ENCODE results near the gene TNNC2. TPM values are rescaled to one million over a fixed set of nuclear protein-coding genes. Genes with fewer than 3 reads are reported as not detected.
A peak's percentile ranks its signal among the peaks of the same experiment; 100 is the strongest.

TNNC2 gene
- total RNA-seq, 1 donor from 2014 or later = 0.52 TPM

DNA sequence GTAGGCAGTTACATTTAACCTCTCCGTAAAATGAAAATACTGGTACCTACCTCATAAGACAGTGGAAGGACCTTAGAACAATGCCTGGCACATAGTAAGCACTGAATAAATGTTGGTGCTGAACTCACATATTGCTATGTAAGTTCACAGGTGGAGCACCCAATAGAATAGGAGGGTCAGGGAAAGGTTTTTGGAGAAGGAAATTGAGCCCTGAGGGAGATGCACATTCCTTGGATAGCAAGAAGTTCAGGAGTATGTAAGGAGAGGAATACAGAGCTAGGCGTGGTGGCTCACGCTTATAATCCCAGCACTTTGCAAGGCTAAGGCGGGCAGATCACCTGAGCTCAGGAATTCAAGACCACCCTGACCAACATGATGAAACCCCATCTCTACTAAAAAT is 7.6 kb downstream of the TNNC2 start:
- Mint-ChIP-seq H3K4me3 (ENCODE audit: unreplicated experiment) (no peak overlapping the region), H3K4me1 (ENCODE audit: low read depth) (peaks cover 33% of the 10 kb centered on the region), H3K27me3 (ENCODE audit: low read depth) (peaks cover 4% of the 10 kb centered on the region), H3K9me3 (ENCODE audit: low read depth) (no peaks in the 10 kb centered on the region), H3K27ac (ENCODE audit: unreplicated experiment) (no peak overlapping the region), H3K36me3 (ENCODE audit: low read depth) (no peaks in the 10 kb centered on the region)
- no peak for DNase-seq (ENCODE audit: low spot score)
- TF ChIP-seq, protein P1, sequence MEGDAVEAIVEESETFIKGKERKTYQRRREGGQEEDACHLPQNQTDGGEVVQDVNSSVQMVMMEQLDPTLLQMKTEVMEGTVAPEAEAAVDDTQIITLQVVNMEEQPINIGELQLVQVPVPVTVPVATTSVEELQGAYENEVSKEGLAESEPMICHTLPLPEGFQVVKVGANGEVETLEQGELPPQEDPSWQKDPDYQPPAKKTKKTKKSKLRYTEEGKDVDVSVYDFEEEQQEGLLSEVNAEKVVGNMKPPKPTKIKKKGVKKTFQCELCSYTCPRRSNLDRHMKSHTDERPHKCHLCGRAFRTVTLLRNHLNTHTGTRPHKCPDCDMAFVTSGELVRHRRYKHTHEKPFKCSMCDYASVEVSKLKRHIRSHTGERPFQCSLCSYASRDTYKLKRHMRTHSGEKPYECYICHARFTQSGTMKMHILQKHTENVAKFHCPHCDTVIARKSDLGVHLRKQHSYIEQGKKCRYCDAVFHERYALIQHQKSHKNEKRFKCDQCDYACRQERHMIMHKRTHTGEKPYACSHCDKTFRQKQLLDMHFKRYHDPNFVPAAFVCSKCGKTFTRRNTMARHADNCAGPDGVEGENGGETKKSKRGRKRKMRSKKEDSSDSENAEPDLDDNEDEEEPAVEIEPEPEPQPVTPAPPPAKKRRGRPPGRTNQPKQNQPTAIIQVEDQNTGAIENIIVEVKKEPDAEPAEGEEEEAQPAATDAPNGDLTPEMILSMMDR (IDR thresholded peaks at IDR 0.05) = no peak

DNA sequence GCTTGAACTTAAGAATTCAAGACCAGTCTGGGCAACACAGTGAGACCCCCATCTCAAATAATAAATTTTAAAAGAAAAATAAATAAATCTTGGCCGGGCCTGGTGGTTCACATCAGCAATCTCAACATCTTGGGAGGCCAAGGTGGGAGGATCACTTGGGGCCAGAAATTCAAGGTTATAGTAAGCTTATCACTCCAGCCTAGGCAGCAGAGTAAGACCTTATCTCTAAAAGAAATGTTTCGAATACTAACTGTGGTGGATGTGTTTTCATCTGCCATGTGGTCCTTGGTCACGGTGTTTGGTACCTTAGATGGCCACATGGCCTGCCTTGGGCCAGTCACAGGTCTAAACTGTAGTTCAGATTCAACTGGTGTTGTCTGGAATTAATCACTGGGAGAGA is 8.9 kb downstream of the TNNC2 start:
- Mint-ChIP-seq H3K4me3 (ENCODE audit: unreplicated experiment) (no peak overlapping the region), H3K36me3 (ENCODE audit: low read depth) (no peaks in the 10 kb centered on the region), H3K9me3 (ENCODE audit: low read depth) (no peaks in the 10 kb centered on the region), H3K27ac (ENCODE audit: unreplicated experiment) (peak overlapping the region; percentile 34), H3K27me3 (ENCODE audit: low read depth) (no peaks in the 10 kb centered on the region), H3K4me1 (ENCODE audit: low read depth) (peaks cover 31% of the 10 kb centered on the region)
- TF ChIP-seq, protein P1 (IDR thresholded peaks at IDR 0.05) = no peak
- DNase-seq (ENCODE audit: low spot score) = no peak

- DNase-seq (ENCODE audit: low spot score) = no peak
- Mint-ChIP-seq H3K27me3 (ENCODE audit: low read depth) (no peaks in the 10 kb centered on the region), H3K4me1 (ENCODE audit: low read depth) (peaks cover 37% of the 10 kb centered on the region), H3K27ac (ENCODE audit: unreplicated experiment) (peak overlapping the region; percentile 79), H3K4me3 (ENCODE audit: unreplicated experiment) (no peak overlapping the region), H3K9me3 (ENCODE audit: low read depth) (no peaks in the 10 kb centered on the region), H3K36me3 (ENCODE audit: low read depth) (no peaks in the 10 kb centered on the region)
- TF ChIP-seq, protein P1 (IDR thresholded peaks at IDR 0.05) = no peak
These were observed 9.5 kb downstream of the TNNC2 start for GRCh38 chr20:45817376-45818194.

GRCh38 chr20:45816951-45817350 is 10.2 kb downstream of the TNNC2 start:
- TF ChIP-seq, protein P1 (IDR thresholded peaks at IDR 0.05) = no peak
- no peaks in the 10 kb centered on the region for H3K36me3 Mint-ChIP-seq (ENCODE audit: low read depth)
- no peaks in the 10 kb centered on the region for H3K27me3 Mint-ChIP-seq (ENCODE audit: low read depth)
- H3K4me3 Mint-ChIP-seq (ENCODE audit: unreplicated experiment) = no peak overlapping the region
- no peaks in the 10 kb centered on the region for H3K9me3 Mint-ChIP-seq (ENCODE audit: low read depth)
- DNase-seq (ENCODE audit: low spot score) = no peak
- peaks cover 40% of the 10 kb centered on the region for H3K4me1 Mint-ChIP-seq (ENCODE audit: low read depth)
- H3K27ac Mint-ChIP-seq (ENCODE audit: unreplicated experiment) = peak overlapping the region; percentile 79

DNA sequence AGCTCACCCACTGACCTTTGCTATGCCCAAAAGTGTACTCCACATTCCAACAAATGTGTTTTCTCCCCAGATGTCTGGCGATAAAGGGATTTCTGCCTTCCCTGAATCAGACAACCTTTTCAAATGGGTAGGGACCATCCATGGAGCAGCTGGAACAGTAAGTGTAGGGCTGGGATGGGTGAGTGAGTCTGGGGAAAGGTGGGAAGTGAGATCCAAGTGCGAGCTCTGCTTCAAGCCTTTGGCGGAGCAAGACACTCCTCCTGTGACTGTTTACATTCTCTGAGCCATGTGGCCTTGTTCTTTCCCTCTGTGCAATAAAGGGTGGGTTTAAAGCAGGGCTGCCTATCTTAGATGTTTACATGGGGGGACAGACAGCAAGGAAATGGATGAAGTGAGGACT is 12.8 kb downstream of the TNNC2 start:
- no peak overlapping the region for H3K27ac Mint-ChIP-seq (ENCODE audit: unreplicated experiment)
- peaks cover 14% of the 10 kb centered on the region for H3K36me3 Mint-ChIP-seq (ENCODE audit: low read depth)
- H3K9me3 Mint-ChIP-seq (ENCODE audit: low read depth) = no peaks in the 10 kb centered on the region
- peaks cover 42% of the 10 kb centered on the region for H3K4me1 Mint-ChIP-seq (ENCODE audit: low read depth)
- TF ChIP-seq, protein P1 (IDR thresholded peaks at IDR 0.05) = no peak
- H3K27me3 Mint-ChIP-seq (ENCODE audit: low read depth) = no peaks in the 10 kb centered on the region
- H3K4me3 Mint-ChIP-seq (ENCODE audit: unreplicated experiment) = no peak overlapping the region
- no peak for DNase-seq (ENCODE audit: low spot score)

All from chondrocyte (in vitro differentiated cells).